ENCODE data around the gene CPAMD8. TPM values are rescaled to one million over a fixed set of nuclear protein-coding genes. Genes with fewer than 3 reads are reported as not detected.

Gene CPAMD8
- total RNA-seq, 1 experiment from 2014 or later: 0.20 TPM

DNA sequence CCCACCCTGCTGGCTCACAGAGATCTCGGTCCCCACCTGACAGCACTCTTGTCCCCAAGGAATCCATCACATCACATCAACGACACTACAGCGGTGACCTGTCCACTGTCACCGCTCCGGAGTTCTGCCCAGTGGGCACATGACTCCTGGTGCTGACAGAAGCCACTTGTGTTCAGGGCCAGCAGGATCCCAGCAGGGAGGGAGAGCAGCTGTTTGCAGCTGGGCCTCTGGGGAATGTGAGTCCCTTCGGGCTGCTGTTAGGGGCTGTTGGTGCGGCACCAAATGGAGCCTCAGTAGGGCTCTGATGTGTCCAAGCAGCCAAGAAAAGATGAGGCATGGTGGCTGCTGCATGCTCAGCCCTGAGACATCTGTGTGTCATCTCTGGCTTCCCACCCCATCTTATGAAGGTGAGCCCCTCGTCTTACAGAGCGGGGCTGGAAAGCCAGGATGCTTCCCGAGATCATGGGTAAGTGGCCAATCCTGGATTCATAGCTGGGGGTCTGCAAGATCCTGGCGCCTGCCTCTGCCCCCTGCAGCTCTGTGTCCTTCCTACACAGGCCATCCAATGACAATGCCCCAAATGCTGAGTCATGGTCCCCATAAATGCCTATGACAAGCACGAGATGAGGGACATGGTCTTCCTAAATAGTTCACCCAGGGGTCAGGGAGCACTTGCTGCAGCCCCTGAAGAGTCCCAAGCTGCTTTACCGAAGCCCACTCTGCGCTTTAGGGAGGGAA lies 81.8 kb downstream of the CPAMD8 start:
- no peak overlapping the region for H3K4me3 ChIP-seq (replicated peaks in 1 of 2; ENCODE audit: low read depth in 1 of 2, low read length in 2 of 2)
- TF ChIP-seq ZFX (IDR thresholded peaks at IDR 0.05) (no peak), RAD21 (IDR thresholded peaks at IDR 0.05; ENCODE audit: low read depth) (no peak), ELF1 (IDR thresholded peaks at IDR 0.05; ENCODE audit: borderline replicate concordance, low read depth) (no peak), JUND (IDR thresholded peaks at IDR 0.05) (no peak), EZH2 (IDR thresholded peaks at IDR 0.05) (no peak), TCF7L2 (IDR thresholded peaks at IDR 0.05; ENCODE audit: borderline replicate concordance, extremely low read depth, insufficient read depth, insufficient read length) (no peak), POLR2A (IDR thresholded peaks at IDR 0.05; ENCODE audit: borderline replicate concordance, extremely low read depth, insufficient read depth, insufficient read length) (no peak)
- BruUV-seq (replicated peaks): no TSS peak
- no peak overlapping the region for H3K27ac ChIP-seq (ENCODE audit: low read depth, low read length)
- CTCF ChIA-PET: no interaction called here
- intact Hi-C loops (cut with micrococcal nuclease): no loop called here
- peaks cover 0 to 4% of the 10 kb centered on the region in 2 experiments; a peak in 2 of 4 replicates for H3K4me1 ChIP-seq (ENCODE audit: control insufficient read depth in 1 of 2, insufficient read depth in 2 of 2, low read length in 2 of 2)
- no peak overlapping the region for H2AFZ ChIP-seq (ENCODE audit: low read depth, low read length, poor library complexity, severe bottlenecking)
- POLR2A ChIA-PET: no interaction called here
- ATAC-seq (no peak), DNase-seq (ENCODE audit: low read depth, low spot score) (no peak)
- no peaks in the 10 kb centered on the region for H3K9me3 ChIP-seq (ENCODE audit: control insufficient read depth in 1 of 2, insufficient read depth in 1 of 2, low read depth in 1 of 2, low read length in 2 of 2)
- H3K9ac ChIP-seq (ENCODE audit: low read length): no peak overlapping the region
- no peaks in the 10 kb centered on the region for H3K79me2 ChIP-seq (ENCODE audit: insufficient read depth, low read length)
- peaks cover 4% of the 10 kb centered on the region; the same call in 1 of the 2 replicates for H3K27me3 ChIP-seq (ENCODE audit: insufficient read depth, low read length)
- H4K20me1 ChIP-seq (ENCODE audit: insufficient read depth): no peaks in the 10 kb centered on the region
- H3K36me3 ChIP-seq (ENCODE audit: control insufficient read depth in 1 of 2, insufficient read depth in 2 of 2, low read length in 2 of 2): no peaks in the 10 kb centered on the region
- RAD21 ChIA-PET (ENCODE audit: low non-redundant PET in 1 of 2, low total read pairs in 2 of 2, uncharacterized antibody in 2 of 2, unreplicated experiment in 2 of 2): no interaction called here
- H3K4me2 ChIP-seq (ENCODE audit: low read length): no peak overlapping the region
- no peaks in the 10 kb centered on the region for H3K9me2 ChIP-seq (ENCODE audit: insufficient read depth)

DNA sequence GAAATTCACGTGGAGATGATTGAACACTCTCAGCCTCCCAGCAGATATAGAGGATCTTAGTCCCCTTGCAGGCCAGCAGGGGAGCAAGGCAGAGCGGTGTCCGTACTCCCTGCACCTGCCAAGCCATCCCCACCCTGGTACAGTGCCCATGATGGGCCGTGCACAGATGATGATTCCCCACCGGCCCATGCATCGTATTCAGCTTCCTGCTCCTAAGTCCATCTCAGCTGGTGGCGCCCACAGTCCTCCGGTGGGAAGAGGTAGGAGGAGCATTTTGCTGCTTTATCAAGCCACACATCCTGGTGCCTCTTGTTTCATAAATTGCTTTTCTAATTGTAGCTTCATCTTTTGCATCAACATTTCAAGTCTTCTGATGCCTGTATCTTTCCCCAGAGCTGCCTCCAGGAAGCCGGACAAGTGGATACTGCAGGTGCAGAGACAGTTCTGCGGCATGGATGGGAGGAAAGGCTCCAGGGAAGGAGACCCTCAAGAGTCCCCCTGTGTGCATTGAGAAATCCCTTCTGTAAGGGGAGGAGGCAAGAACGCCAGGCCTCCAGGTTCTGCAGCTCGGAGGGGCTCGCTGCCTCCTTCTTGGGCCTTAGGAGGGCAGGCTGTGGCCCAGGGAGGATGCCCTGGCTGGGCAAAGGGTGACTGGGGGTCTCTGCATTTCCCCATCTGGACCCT lies 82.5 kb downstream of the CPAMD8 start:
- CTCF ChIA-PET: no interaction called here
- no peak overlapping the region for H3K4me2 ChIP-seq (ENCODE audit: low read length)

More for the DNA sequence above, 82.5 kb downstream of the CPAMD8 start:
- no peak for DNase-seq (ENCODE audit: low read depth, low spot score)
- H3K4me1 ChIP-seq (ENCODE audit: control insufficient read depth in 1 of 2, insufficient read depth in 2 of 2, low read length in 2 of 2): peaks cover 0 to 4% of the 10 kb centered on the region in 2 experiments; a peak in 2 of 4 replicates
- H3K9me3 ChIP-seq (ENCODE audit: control insufficient read depth in 1 of 2, insufficient read depth in 1 of 2, low read depth in 1 of 2, low read length in 2 of 2): no peaks in the 10 kb centered on the region
- no peak overlapping the region for H3K9ac ChIP-seq (ENCODE audit: low read length)
- intact Hi-C loops (cut with micrococcal nuclease): no loop called here
- no TSS peak for BruUV-seq (replicated peaks)
- TF ChIP-seq, protein P1, sequence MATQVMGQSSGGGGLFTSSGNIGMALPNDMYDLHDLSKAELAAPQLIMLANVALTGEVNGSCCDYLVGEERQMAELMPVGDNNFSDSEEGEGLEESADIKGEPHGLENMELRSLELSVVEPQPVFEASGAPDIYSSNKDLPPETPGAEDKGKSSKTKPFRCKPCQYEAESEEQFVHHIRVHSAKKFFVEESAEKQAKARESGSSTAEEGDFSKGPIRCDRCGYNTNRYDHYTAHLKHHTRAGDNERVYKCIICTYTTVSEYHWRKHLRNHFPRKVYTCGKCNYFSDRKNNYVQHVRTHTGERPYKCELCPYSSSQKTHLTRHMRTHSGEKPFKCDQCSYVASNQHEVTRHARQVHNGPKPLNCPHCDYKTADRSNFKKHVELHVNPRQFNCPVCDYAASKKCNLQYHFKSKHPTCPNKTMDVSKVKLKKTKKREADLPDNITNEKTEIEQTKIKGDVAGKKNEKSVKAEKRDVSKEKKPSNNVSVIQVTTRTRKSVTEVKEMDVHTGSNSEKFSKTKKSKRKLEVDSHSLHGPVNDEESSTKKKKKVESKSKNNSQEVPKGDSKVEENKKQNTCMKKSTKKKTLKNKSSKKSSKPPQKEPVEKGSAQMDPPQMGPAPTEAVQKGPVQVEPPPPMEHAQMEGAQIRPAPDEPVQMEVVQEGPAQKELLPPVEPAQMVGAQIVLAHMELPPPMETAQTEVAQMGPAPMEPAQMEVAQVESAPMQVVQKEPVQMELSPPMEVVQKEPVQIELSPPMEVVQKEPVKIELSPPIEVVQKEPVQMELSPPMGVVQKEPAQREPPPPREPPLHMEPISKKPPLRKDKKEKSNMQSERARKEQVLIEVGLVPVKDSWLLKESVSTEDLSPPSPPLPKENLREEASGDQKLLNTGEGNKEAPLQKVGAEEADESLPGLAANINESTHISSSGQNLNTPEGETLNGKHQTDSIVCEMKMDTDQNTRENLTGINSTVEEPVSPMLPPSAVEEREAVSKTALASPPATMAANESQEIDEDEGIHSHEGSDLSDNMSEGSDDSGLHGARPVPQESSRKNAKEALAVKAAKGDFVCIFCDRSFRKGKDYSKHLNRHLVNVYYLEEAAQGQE (IDR thresholded peaks at IDR 0.05; ENCODE audit: low read depth): no peak
- TF ChIP-seq JUND (IDR thresholded peaks at IDR 0.05) (no peak), SP1 (IDR thresholded peaks at IDR 0.05; ENCODE audit: low read depth) (no peak), ZNF274 (IDR thresholded peaks at IDR 0.05; ENCODE audit: low read depth, low read length) (no peak), CEBPB (IDR thresholded peaks at IDR 0.05; ENCODE audit: low read depth) (no peak), SRF (IDR thresholded peaks at IDR 0.05; ENCODE audit: low read depth) (no peak), POLR2AphosphoS5 (IDR thresholded peaks at IDR 0.05; ENCODE audit: low read depth, low read length) (no peak), ELF1 (IDR thresholded peaks at IDR 0.05; ENCODE audit: borderline replicate concordance, low read depth) (no peak), POLR2A (IDR thresholded peaks at IDR 0.05; ENCODE audit: borderline replicate concordance, extremely low read depth, insufficient read depth, insufficient read length) (no peak), TCF7L2 (IDR thresholded peaks at IDR 0.05; ENCODE audit: borderline replicate concordance, extremely low read depth, insufficient read depth, insufficient read length) (no peak)
- H3K4me3 ChIP-seq (replicated peaks in 1 of 2; ENCODE audit: low read depth in 1 of 2, low read length in 2 of 2): no peak overlapping the region
- ChIA-PET POLR2A (no interaction called here), RAD21 (ENCODE audit: low non-redundant PET in 1 of 2, low total read pairs in 2 of 2, uncharacterized antibody in 2 of 2, unreplicated experiment in 2 of 2) (no interaction called here)
- H2AFZ ChIP-seq (ENCODE audit: low read depth, low read length, poor library complexity, severe bottlenecking): no peak overlapping the region
- no peak for ATAC-seq
- H3K36me3 ChIP-seq (ENCODE audit: control insufficient read depth in 1 of 2, insufficient read depth in 2 of 2, low read length in 2 of 2): no peaks in the 10 kb centered on the region
- H3K79me2 ChIP-seq (ENCODE audit: insufficient read depth, low read length): no peaks in the 10 kb centered on the region
- H3K27me3 ChIP-seq (ENCODE audit: insufficient read depth, low read length): no peaks in the 10 kb centered on the region
- no peak overlapping the region for H3K27ac ChIP-seq (ENCODE audit: low read depth, low read length)
- H3K9me2 ChIP-seq (ENCODE audit: insufficient read depth): no peaks in the 10 kb centered on the region
- H4K20me1 ChIP-seq (ENCODE audit: insufficient read depth): no peaks in the 10 kb centered on the region
